ENCODE data around the gene CPXM2. TPM values are rescaled to one million over a fixed set of nuclear protein-coding genes. Genes with fewer than 3 reads are reported as not detected.
"Not testable (repeated sequence)": the region's sequence is repeated elsewhere in the genome, so short reads cannot be mapped to it uniquely, and the experiment has no call there.

CPXM2 gene
- polyA plus RNA-seq, 2 donors: 1.5 to 4.2 TPM

DNA sequence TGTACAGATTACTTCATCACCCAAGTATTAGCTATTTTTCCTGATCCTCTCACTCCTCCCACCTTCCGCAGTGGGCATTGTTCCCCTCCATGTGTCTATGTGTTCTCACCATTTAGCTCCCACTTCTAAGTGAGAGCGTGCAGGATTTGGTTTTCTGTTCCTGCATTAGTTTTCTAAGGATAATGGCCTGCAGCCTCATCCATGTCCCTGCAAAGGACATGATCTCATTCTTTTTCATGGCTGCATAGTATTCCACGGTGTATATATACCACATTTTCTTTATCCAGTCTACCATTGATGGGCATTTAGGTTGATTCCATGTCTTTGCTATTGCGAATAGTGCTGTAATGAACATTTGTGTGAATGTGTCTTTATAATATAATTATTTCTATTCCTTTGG, 154.7 kb downstream of the CPXM2 start:
- H3K27ac ChIP-seq (ENCODE audit: low read depth in 2 of 2, low read length in 1 of 2); H3K9me3 ChIP-seq (ENCODE audit: control insufficient read depth in 2 of 2, insufficient read depth in 1 of 2, low read depth in 1 of 2, low read length in 1 of 2); H3K27me3 ChIP-seq (ENCODE audit: control insufficient read depth in 1 of 2, insufficient read depth in 2 of 2, low read length in 2 of 2); H3K4me3 ChIP-seq (ENCODE audit: low read depth in 1 of 2, low read length in 2 of 2); H3K36me3 ChIP-seq (ENCODE audit: control insufficient read depth in 2 of 2, insufficient read depth in 2 of 2, low read length in 1 of 2); H3K4me1 ChIP-seq (ENCODE audit: control insufficient read depth in 2 of 2, insufficient read depth in 2 of 2, low read length in 1 of 2): not testable (repeated sequence)
- WGBS, 2 donors: 88 to 92% methylated on average over 4 of the region's 4 CpGs

DNA sequence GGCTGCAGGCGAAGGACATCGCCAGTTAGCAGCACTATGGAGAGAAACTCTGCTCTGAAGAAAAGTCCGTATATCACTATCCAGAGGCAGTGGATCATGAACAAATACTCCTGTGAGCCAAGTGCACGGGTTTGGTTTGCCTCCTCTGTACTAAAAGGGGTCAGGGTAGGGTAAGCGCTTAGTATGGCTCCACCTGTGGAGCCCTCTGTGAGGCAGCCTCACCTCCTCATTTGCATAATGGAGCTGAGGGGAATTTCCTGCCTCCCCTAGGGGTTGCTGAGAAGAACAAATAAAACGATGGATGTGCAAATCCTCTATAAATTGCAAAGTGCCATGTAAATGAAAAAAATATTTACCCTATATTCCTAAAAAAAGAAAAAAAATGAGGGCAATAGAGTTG, 162.1 kb downstream of the CPXM2 start:
- WGBS, 2 donors: 71 to 75% methylated on average over 6 of the region's 6 CpGs
- no peaks in the 10 kb centered on the region for H3K36me3 ChIP-seq (ENCODE audit: control insufficient read depth in 2 of 2, insufficient read depth in 2 of 2, low read length in 1 of 2)
- no peaks in the 10 kb centered on the region for H3K27me3 ChIP-seq (ENCODE audit: control insufficient read depth in 1 of 2, insufficient read depth in 2 of 2, low read length in 2 of 2)
- H3K4me3 ChIP-seq (ENCODE audit: low read depth in 1 of 2, low read length in 2 of 2): no peak overlapping the region
- H3K4me1 ChIP-seq (ENCODE audit: control insufficient read depth in 2 of 2, insufficient read depth in 2 of 2, low read length in 1 of 2): no peaks in the 10 kb centered on the region
- H3K27ac ChIP-seq (ENCODE audit: low read depth in 2 of 2, low read length in 1 of 2): no peak overlapping the region
- H3K9me3 ChIP-seq (ENCODE audit: control insufficient read depth in 2 of 2, insufficient read depth in 1 of 2, low read depth in 1 of 2, low read length in 1 of 2): peaks cover 3% of the 10 kb centered on the region in 2 donors

DNA sequence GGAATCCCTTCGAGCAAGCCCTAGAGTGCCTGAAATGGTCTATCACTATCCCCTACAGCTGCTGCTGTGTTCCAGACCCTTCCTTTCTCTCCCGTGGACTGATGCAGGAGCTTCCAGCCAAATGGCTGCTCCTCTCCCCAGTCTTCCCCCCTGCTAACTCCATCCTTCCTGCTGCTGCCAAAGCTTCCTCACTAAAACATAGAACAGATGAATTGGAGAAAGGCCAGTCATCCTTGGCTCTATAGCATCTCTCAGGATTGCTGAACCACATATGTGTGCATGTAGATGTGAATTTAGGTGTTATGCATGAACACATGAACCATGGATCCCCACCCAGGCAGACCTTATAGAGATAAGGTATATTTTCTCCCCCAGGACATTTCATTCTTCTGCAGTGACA, 164.8 kb downstream of the CPXM2 start:
- H3K27ac ChIP-seq (ENCODE audit: low read depth in 2 of 2, low read length in 1 of 2): no peak overlapping the region
- H3K4me1 ChIP-seq (ENCODE audit: control insufficient read depth in 2 of 2, insufficient read depth in 2 of 2, low read length in 1 of 2): no peaks in the 10 kb centered on the region
- H3K36me3 ChIP-seq (ENCODE audit: control insufficient read depth in 2 of 2, insufficient read depth in 2 of 2, low read length in 1 of 2): no peaks in the 10 kb centered on the region
- peaks cover 3% of the 10 kb centered on the region in 2 donors for H3K9me3 ChIP-seq (ENCODE audit: control insufficient read depth in 2 of 2, insufficient read depth in 1 of 2, low read depth in 1 of 2, low read length in 1 of 2)
- 65 to 79% methylated on average over 2 of the region's 2 CpGs for WGBS, 2 donors
- no peak overlapping the region for H3K4me3 ChIP-seq (ENCODE audit: low read depth in 1 of 2, low read length in 2 of 2)
- no peaks in the 10 kb centered on the region for H3K27me3 ChIP-seq (ENCODE audit: control insufficient read depth in 1 of 2, insufficient read depth in 2 of 2, low read length in 2 of 2)

DNA sequence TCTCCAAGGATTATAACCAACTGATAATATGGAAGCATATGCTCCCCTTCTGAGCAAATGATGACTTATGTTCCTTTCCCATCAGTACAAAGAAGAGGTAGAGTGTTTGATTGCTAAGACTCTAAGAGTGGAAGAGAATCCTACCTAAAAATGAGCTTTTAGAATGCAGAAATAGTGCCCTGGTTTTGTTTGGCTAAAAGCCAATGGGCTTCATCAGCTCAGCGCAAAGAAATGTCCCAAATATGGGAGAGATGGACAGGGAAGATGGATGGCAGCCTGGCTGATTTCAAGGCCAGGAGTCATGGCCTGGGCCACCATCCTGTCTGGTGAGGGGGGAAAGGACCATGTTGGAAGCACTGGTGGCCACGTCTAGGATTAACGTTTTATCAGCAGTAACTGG, 165.2 kb downstream of the CPXM2 start:
- Histone ChIP-seq H3K4me1 (ENCODE audit: control insufficient read depth in 2 of 2, insufficient read depth in 2 of 2, low read length in 1 of 2) (no peaks in the 10 kb centered on the region), H3K9me3 (ENCODE audit: control insufficient read depth in 2 of 2, insufficient read depth in 1 of 2, low read depth in 1 of 2, low read length in 1 of 2) (peaks cover 3% of the 10 kb centered on the region in 2 donors), H3K36me3 (ENCODE audit: control insufficient read depth in 2 of 2, insufficient read depth in 2 of 2, low read length in 1 of 2) (no peaks in the 10 kb centered on the region), H3K27ac (ENCODE audit: low read depth in 2 of 2, low read length in 1 of 2) (no peak overlapping the region), H3K27me3 (ENCODE audit: control insufficient read depth in 1 of 2, insufficient read depth in 2 of 2, low read length in 2 of 2) (no peaks in the 10 kb centered on the region), H3K4me3 (ENCODE audit: low read depth in 1 of 2, low read length in 2 of 2) (no peak overlapping the region)
- 58 to 85% methylated on average over 3 of the region's 3 CpGs for WGBS, 2 donors

- no peaks in the 10 kb centered on the region for H3K4me1 ChIP-seq (ENCODE audit: control insufficient read depth in 2 of 2, insufficient read depth in 2 of 2, low read length in 1 of 2)
- H3K36me3 ChIP-seq (ENCODE audit: control insufficient read depth in 2 of 2, insufficient read depth in 2 of 2, low read length in 1 of 2): no peaks in the 10 kb centered on the region
- H3K4me3 ChIP-seq (ENCODE audit: low read depth in 1 of 2, low read length in 2 of 2): no peak overlapping the region
- no peak overlapping the region for H3K27ac ChIP-seq (ENCODE audit: low read depth in 2 of 2, low read length in 1 of 2)
- 87 to 92% methylated on average over 12 of the region's 12 CpGs for WGBS, 2 donors
- H3K27me3 ChIP-seq (ENCODE audit: control insufficient read depth in 1 of 2, insufficient read depth in 2 of 2, low read length in 2 of 2): no peaks in the 10 kb centered on the region
- peaks cover 2 to 3% of the 10 kb centered on the region in 2 donors for H3K9me3 ChIP-seq (ENCODE audit: control insufficient read depth in 2 of 2, insufficient read depth in 1 of 2, low read depth in 1 of 2, low read length in 1 of 2)
Measured at GRCh38 chr10:123724747-123725146, 166.9 kb downstream of the CPXM2 start.

GRCh38 chr10:123722351-123722750, 169.3 kb downstream of the CPXM2 start:
- H3K36me3 ChIP-seq (ENCODE audit: control insufficient read depth in 2 of 2, insufficient read depth in 2 of 2, low read length in 1 of 2): no peaks in the 10 kb centered on the region
- H3K4me1 ChIP-seq (ENCODE audit: control insufficient read depth in 2 of 2, insufficient read depth in 2 of 2, low read length in 1 of 2): no peaks in the 10 kb centered on the region
- H3K27me3 ChIP-seq (ENCODE audit: control insufficient read depth in 1 of 2, insufficient read depth in 2 of 2, low read length in 2 of 2): no peaks in the 10 kb centered on the region
- H3K4me3 ChIP-seq (ENCODE audit: low read depth in 1 of 2, low read length in 2 of 2): no peak overlapping the region
- H3K9me3 ChIP-seq (ENCODE audit: control insufficient read depth in 2 of 2, insufficient read depth in 1 of 2, low read depth in 1 of 2, low read length in 1 of 2): peaks cover 4 to 5% of the 10 kb centered on the region in 2 donors
- no peak overlapping the region for H3K27ac ChIP-seq (ENCODE audit: low read depth in 2 of 2, low read length in 1 of 2)
- 89 to 93% methylated on average over 2 of the region's 2 CpGs for WGBS, 2 donors

- Histone ChIP-seq H3K4me1 (ENCODE audit: control insufficient read depth in 2 of 2, insufficient read depth in 2 of 2, low read length in 1 of 2) (no peaks in the 10 kb centered on the region), H3K27me3 (ENCODE audit: control insufficient read depth in 1 of 2, insufficient read depth in 2 of 2, low read length in 2 of 2) (no peaks in the 10 kb centered on the region), H3K9me3 (ENCODE audit: control insufficient read depth in 2 of 2, insufficient read depth in 1 of 2, low read depth in 1 of 2, low read length in 1 of 2) (peaks cover 4 to 5% of the 10 kb centered on the region in 2 donors), H3K27ac (ENCODE audit: low read depth in 2 of 2, low read length in 1 of 2) (no peak overlapping the region), H3K36me3 (ENCODE audit: control insufficient read depth in 2 of 2, insufficient read depth in 2 of 2, low read length in 1 of 2) (no peaks in the 10 kb centered on the region), H3K4me3 (ENCODE audit: low read depth in 1 of 2, low read length in 2 of 2) (no peak overlapping the region)
- whole genome bisulfite sequencing, 2 donors: 73 to 76% methylated on average over 9 of the region's 9 CpGs
Measured at GRCh38 chr10:123721441-123722049, 170.1 kb downstream of the CPXM2 start.

DNA sequence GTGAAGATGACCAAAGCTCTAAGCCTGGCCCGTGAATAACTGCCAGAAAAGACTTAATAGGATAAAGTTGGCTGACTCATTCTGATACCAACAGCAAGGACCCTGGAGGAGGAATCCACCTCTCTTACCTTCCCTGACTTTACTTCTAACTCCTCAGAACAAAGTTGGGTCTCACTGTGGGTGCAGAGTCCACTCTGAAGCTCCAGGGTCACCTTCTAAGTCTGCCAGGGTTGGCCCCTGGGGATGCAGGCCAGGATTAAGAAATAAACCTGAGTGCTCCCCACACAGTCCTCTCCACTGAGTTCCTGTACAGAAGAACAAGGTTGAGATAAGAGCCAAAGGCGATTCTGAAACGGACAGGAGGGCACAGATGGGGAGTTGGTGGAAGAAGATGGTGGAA, 171.1 kb downstream of the CPXM2 start:
- WGBS, 2 donors: 57 to 63% methylated on average over 3 of the region's 3 CpGs
- no peak overlapping the region for H3K4me3 ChIP-seq (ENCODE audit: low read depth in 1 of 2, low read length in 2 of 2)
- H3K36me3 ChIP-seq (ENCODE audit: control insufficient read depth in 2 of 2, insufficient read depth in 2 of 2, low read length in 1 of 2): no peaks in the 10 kb centered on the region
- H3K4me1 ChIP-seq (ENCODE audit: control insufficient read depth in 2 of 2, insufficient read depth in 2 of 2, low read length in 1 of 2): no peaks in the 10 kb centered on the region
- H3K27ac ChIP-seq (ENCODE audit: low read depth in 2 of 2, low read length in 1 of 2): no peak overlapping the region
- peaks cover 4 to 5% of the 10 kb centered on the region in 2 donors for H3K9me3 ChIP-seq (ENCODE audit: control insufficient read depth in 2 of 2, insufficient read depth in 1 of 2, low read depth in 1 of 2, low read length in 1 of 2)
- H3K27me3 ChIP-seq (ENCODE audit: control insufficient read depth in 1 of 2, insufficient read depth in 2 of 2, low read length in 2 of 2): no peaks in the 10 kb centered on the region

GRCh38 chr10:123718544-123719060, 173.0 kb downstream of the CPXM2 start:
- no peaks in the 10 kb centered on the region for H3K36me3 ChIP-seq (ENCODE audit: control insufficient read depth in 2 of 2, insufficient read depth in 2 of 2, low read length in 1 of 2)
- WGBS, 2 donors: 78 to 83% methylated on average over 4 of the region's 4 CpGs

GRCh38 chr10:123717336-123717735, 174.3 kb downstream of the CPXM2 start:
- 81 to 88% methylated on average over 4 of the region's 4 CpGs for WGBS, 2 donors
- Histone ChIP-seq H3K36me3 (ENCODE audit: control insufficient read depth in 2 of 2, insufficient read depth in 2 of 2, low read length in 1 of 2) (no peaks in the 10 kb centered on the region), H3K4me3 (ENCODE audit: low read depth in 1 of 2, low read length in 2 of 2) (no peak overlapping the region), H3K9me3 (ENCODE audit: control insufficient read depth in 2 of 2, insufficient read depth in 1 of 2, low read depth in 1 of 2, low read length in 1 of 2) (peaks cover 2 to 4% of the 10 kb centered on the region in 2 donors), H3K4me1 (ENCODE audit: control insufficient read depth in 2 of 2, insufficient read depth in 2 of 2, low read length in 1 of 2) (no peaks in the 10 kb centered on the region), H3K27ac (ENCODE audit: low read depth in 2 of 2, low read length in 1 of 2) (no peak overlapping the region), H3K27me3 (ENCODE audit: control insufficient read depth in 1 of 2, insufficient read depth in 2 of 2, low read length in 2 of 2) (no peaks in the 10 kb centered on the region)

More at GRCh38 chr10:123718544-123719060, 173.0 kb downstream of the CPXM2 start:
- Histone ChIP-seq H3K9me3 (ENCODE audit: control insufficient read depth in 2 of 2, insufficient read depth in 1 of 2, low read depth in 1 of 2, low read length in 1 of 2) (peaks cover 2 to 4% of the 10 kb centered on the region in 2 donors), H3K27me3 (ENCODE audit: control insufficient read depth in 1 of 2, insufficient read depth in 2 of 2, low read length in 2 of 2) (no peaks in the 10 kb centered on the region), H3K27ac (ENCODE audit: low read depth in 2 of 2, low read length in 1 of 2) (no peak overlapping the region), H3K4me1 (ENCODE audit: control insufficient read depth in 2 of 2, insufficient read depth in 2 of 2, low read length in 1 of 2) (no peaks in the 10 kb centered on the region), H3K4me3 (ENCODE audit: low read depth in 1 of 2, low read length in 2 of 2) (no peak overlapping the region)
